Activated T-cell treated with anti-CD3 and anti-CD28 coated beads for 48 hours (primary cell): ENCODE results near the gene RPTOR.
A peak's percentile ranks its signal among the peaks of the same experiment; 100 is the strongest.
"Not testable (repeated sequence)": the region's sequence is repeated elsewhere in the genome, so short reads cannot be mapped to it uniquely, and the experiment has no call there.

Experiments used
- DNase-seq: peaks from one replicate; pipeline ENCODE4 v3.0.0-alpha.2; 2020; ENCODE audit warnings: low read depth

RPTOR gene

DNA sequence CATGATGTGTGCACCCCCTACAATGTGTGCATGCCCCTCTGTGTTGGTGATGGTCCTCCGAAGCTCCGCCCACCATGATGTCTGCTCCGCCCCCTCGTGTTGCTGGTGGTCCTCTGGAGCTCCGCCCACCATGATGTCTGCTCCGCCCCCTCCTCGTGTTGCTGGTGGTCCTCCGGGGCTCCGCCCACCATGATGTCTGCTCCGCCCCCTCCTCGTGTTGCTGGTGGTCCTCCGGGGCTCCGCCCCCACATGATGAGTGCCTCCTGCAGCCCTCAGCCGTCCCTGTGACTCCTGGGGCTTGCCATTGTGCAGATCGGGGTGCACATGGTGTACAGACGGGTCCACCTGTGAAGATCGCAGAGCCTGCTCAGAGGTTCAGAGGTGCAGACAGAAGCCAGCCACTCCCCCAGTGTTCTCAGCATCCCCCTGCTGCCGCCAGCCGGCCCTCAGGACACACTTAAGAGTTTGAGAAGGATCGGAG, 317.9 kb downstream of the RPTOR start:
- DNase-seq: no peak

DNA sequence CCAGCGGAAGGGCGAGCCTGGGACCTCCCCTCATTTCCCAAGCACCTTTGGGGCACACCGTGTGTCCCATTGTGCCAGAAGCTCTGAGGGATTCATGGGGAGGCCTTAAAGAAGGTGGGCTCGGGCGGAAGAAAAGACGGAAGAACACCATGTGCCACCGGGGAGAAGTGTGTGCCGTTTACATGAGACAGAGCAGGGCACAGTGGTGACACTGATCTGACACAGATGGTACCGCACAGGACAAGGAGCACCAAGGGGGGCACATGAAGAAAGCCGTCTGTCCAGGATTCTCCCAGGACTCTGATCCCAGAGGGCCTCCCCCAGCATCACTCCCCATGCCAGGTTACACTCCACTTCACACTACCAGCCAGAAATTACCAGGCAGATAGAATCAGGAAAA, 318.3 kb downstream of the RPTOR start:
- DNase-seq: no peak

DNA sequence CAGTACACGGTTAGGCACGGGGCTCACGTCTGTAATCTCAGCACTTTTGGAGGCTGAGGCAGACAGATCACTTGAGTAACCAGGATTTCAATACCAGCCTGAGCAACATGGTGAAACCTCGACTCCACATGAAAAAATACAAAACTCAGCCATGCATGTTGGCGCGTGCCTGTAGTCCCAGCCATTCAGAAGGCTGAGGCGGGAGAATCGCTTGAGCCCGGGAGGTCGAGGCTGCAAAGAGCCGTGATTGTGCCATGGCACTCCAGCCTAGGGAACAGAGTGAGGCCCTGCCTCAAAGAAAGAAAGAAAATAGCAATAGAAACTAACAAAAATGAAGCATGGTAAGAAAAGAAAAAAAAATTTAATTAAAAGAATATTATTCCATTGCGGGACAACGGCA, 319.0 kb downstream of the RPTOR start:
- DNase-seq: no peak

DNA sequence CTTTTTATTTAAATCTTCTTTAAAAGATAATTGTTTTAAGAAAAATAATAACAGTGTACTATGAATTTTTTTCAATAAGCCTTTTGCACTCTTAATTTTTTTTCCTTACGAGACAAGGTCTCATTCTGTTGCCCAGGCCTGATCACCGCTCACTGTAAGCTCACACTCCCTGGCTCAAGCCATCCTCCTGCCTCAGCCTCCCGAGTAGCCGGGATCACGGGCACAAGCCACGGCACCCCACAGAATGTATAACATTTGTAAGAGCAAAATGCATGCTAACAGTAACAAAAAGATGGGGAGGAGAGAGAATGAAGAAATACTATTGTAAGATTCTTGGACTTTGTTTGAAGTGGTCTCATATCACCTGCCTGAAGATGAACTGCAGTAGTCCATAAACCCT, 320.1 kb downstream of the RPTOR start:
- DNase-seq: no peak

DNA sequence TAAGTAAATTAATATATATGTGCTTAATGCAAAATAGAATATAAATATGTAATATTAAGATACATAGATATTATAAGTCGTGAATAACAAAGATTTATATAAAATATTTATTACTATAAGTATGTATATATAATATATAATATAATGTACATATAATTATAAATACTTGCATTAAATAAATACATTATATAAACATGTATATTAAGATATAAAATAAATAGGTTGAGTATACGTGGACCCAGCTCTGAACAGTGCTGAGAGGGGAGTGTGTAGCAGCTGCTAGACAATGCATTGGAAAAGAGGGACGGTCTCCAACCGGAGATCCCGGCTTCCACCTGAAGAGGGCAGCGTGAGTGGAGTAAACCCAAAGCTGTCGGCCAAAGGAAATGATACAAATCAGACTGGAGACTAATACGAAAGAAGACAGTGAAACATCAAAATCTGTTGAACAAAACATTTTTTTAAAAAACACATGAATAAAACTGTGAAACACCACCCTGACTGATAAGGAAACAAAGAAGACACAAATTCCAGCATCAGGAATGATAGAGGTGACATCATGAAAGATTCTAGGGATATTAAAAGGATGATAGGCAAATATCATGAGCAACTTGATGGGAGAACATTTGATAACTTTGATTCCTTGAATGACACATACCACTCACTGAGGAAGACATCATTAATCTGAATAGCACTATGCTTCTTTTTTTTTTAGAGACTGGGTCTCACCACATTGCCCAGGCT, 321.6 kb downstream of the RPTOR start:
- peak; percentile 69 for DNase-seq

DNA sequence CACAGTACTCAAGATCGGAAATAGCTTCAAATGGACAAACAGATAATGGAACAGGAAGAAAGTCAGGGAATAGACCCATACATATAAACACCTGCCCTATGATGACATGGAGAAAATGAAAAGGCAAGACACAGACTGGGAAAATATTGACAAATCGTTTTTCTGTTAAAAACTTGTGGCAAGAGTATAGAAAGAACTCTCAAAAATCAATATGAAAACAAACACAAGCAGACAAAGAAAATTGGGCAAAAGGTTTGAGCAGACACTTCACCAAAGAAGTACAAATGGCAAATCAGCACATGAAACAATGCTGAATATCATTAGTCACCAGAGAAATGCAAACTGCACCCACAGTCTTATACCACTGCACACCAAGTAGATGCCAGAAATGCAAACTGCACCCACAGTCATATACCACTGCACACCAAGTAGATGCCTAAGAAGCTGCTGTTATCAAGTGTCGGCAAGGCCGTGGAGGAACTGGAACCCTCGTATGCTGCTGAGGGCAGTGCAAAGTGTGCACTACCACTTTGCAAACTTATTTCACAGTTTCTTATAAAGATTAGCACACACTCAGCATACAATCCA, 323.5 kb downstream of the RPTOR start:
- DNase-seq: no peak

DNA sequence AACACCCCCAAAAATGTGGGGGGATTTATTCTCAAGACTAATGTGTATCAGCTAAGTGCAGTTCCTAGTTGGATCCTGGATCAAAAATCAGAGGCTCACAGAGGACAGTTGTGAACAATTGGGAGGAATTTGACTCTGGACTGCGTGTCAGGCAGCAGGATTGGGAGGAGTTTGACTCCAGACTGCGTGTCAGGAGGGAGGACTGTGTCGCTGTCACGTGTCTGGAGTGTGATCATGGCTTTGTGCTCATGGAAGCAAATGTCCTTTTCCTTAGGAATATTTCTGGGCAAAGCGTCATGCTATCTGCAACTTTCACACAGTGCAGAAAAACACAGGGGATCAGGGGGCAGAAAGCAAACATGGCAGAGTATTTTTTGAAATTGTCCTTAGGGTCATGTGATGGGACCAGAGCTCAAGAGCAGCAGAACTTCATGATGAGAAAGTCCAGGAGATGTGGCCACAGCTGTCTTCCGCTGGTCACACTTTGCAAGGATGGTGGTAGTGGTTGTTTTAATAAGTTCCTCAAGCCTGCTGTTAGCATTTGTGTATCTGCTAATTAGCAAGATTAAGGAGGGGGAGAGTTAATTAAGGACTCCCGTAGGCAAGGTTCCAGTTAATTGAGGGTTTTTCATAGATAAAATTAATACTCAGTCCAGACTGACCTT, 325.0 kb downstream of the RPTOR start:
- no peak for DNase-seq

DNA sequence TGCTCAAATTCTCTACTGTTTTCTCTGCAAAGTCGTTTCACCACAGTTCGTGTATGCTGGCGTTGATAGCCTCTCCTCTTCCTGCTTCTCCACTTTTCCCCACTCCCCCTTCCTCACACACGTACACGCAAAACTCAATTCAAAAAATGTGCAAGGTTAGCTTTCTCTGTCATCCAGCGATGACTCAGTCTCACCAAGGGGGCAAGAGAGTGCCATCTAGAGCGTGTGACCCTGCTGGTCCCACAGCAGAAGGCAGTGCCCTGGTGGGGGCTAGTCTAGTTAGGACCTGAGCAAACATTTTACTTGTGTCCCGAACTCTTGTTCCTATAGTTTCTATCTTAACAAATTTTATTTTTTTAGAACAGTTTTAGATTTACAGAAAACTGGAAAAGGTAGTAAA, 325.8 kb downstream of the RPTOR start:
- DNase-seq: no peak

DNA sequence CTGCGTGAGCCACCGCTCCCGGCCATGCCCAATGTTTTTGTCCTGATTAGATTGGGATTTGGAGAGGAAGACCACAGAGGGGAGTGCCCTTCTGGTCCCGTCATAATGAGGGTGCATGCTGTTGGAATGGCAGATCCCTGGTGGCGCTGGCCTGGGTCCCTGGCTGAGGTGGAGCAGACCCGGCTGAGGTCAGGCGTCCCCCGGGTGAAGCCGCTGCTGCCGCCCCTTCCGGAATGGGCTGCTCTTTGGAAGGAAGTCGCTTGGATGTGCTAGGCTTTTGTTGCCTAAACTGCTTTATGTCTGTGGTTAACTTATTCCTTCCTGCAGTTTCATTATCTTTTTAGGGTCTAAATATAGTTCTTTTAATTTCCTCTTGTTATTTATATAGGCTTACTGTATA, 326.7 kb downstream of the RPTOR start:
- no peak for DNase-seq

DNA sequence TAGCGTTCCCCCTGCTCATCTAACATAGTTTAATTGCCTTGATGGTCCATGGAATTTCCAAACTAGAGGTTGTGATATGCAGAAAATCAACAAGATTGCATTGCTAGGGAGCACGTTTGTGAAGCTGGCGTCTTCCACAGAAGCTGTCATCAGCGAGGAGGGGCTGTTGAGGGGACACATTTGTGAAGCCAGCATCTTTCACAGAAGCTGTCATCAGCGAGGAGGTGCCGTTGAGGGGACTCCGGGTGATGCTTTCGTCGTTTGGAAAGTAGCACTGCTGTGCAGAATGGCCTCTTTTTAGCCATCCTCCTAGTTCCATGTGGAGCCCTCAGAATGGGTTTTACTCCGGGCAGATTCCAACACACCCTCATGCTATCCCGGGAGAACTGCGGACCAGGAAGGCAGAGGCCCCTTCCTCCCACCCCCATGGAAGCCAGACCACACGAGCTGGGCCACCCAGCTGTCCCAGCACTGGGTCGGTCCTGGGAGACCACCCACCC, 327.4 kb downstream of the RPTOR start:
- no peak for DNase-seq

DNA sequence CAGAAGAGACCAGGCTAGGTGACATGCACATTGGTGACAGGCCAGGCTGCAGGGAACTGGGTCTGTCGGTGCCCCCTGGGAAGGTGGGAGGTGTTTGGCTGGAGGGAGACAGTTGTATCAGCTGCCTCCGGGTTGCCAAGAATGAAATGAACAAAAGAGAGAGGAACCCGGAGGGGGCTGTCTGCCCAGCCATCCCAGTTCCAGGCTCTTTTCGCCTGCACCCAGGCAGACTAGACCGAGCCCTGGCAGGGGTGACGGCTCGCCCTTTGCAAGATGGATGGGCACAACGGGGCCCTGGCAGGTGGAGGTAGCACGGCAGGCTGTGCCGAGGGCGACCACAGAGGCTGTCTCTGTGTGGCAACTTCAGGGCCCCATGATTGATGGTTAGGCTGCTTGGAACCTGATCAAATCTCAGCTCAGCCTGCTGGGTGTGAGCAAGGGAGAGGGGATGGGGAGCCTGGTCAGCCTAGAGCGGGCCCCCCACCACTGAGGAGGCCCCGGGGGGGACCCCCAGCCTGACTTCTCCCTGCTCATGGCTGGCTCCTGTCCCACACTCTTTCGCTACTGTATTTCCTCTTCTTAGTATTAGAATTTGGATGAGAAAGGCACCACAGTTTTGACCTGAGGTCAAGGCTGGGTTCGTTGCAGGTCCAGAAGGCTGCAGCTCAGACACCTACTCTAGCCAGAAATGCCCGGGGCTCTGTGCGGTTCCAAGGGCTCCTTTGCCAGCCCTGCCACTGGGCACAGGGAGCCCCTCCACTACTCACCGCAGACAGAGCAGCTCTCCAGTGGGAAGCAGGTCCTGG, 328.1 kb downstream of the RPTOR start:
- no peak for DNase-seq

DNA sequence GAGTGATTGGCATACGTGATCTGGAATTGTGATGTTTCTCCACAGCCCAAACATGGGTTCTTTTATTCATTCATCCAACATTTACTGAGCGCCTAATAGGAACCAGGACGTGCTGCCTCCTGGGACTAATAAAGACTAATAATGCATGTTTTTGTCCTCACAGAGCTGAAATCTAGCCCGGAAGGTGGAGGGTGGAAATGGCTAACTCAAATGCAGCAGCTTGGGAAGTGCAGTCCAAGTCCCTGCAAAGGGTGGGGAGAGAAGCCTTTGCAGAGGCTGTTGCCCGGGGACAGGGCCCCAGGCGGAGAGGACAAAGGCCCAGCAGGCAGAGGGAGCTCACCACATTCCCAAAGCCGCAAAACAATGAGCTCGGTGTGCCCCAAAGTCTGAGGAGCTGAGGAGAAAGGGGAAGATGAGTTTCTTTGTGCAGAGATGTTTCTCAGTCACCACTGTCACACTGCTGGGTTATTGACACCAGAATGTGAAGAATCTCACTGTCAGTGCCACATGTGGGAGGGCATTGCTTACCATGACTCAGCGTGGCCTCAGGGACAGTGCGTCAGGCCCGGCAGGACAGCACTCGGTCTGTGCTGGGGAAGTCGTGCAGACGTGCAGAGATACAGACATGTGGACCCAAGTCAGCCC, 328.8 kb downstream of the RPTOR start:
- no peak for DNase-seq

DNA sequence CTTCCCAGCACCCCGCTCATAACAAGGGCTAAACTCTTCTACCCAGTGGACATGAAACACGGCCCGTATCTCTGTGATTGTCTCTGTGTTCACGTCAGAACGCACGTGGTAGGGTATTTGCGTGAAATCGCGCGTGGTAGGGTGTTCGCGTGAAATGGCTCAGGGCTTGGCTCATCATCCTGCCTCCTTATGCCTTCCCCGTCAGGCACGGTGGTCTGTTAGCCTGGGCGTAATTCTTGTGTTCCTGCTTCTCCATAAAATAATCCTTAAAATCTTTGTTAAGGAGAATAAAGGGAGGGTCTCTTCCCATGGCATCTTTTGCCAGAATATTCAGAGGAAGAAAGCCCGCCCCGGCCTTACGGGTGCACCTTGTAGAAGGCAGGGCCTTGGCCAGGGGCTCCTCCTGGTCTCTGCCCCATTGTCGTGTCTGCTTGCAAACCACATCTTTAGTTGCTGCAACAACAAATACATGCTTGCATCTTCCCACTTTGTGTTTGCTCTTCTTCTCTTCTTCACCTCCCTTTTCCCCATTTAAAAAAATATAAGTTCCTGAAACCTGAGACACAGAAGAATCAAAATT, 330.3 kb downstream of the RPTOR start:
- no peak for DNase-seq

DNA sequence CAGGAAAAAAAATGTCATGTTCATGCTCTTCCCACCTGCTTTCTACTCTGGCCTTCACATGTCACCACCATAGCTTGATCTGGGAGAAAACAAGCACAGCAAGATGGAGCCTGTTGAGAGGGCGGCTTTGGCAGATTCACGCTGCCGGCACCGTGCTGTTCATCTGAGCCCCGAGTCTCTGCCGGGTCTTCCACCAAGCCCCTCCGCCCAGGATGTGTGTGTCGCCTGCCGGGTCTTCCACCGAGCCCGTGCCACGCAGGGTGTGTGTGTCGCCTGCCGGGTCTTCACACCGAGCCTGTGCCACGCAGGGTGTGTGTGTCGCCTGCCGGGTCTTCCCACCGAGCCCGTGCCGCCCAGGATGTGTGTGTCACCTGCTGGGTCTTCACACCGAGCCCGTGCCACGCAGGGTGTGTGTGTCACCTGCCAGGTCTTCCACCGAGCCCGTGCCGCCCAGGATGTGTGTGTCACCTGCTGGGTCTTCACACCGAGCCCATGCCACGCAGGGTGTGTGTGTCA, 330.9 kb downstream of the RPTOR start:
- not testable (repeated sequence) for DNase-seq

DNA sequence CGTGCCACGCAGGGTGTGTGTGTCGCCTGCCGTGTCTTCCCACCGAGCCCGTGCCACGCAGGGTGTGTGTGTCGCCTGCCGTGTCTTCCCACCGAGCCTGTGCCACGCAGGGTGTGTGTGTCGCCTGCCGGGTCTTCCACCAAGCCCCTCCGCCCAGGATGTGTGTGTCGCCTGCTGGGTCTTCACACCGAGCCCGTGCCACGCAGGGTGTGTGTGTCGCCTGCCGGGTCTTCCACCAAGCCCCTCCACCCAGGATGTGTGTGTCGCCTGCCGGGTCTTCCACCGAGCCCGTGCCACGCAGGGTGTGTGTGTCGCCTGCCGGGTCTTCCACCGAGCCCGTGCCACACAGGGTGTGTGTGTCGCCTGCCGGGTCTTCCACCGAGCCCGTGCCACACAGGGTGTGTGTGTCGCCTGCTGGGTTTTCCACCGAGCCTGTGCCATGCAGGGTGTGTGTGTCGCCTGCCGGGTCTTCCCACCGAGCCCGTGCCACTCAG, 331.9 kb downstream of the RPTOR start:
- DNase-seq: not testable (repeated sequence)

DNA sequence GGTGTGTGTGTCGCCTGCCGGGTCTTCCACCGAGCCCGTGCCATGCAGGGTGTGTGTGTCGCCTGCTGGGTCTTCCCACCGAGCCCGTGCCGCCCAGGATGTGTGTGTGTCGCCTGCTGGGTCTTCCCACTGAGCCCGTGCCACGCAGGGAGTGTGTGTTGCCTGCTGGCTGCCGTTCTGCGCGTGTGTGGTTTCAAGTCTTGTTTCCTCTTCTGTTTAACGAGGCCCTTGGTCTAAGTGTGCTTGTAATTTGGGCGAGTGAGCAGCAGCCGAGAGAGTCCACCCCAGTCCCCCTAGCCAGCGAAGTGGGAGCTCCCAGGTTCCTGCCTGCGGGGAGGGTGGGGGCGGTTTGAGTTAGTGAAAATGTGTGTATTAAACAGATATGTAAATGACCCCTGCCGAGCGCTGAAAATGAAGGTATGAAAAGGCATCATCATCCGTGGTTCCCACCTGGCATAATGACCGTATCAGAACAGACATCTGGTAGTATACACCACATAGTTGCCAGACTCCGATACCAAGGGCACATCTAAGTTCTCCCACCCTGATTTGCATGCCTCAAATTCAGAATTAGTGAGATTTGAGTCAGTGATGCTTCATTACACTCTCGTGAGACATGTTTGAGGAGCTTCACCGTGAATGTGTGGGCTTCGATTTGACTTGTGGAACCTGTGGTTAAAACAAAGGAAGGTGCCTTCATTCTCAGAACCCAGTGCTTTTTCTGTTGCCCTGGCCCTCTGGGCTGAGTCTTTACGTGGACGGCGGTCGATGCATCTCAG, 332.5 kb downstream of the RPTOR start:
- peak; percentile 74 for DNase-seq

DNA sequence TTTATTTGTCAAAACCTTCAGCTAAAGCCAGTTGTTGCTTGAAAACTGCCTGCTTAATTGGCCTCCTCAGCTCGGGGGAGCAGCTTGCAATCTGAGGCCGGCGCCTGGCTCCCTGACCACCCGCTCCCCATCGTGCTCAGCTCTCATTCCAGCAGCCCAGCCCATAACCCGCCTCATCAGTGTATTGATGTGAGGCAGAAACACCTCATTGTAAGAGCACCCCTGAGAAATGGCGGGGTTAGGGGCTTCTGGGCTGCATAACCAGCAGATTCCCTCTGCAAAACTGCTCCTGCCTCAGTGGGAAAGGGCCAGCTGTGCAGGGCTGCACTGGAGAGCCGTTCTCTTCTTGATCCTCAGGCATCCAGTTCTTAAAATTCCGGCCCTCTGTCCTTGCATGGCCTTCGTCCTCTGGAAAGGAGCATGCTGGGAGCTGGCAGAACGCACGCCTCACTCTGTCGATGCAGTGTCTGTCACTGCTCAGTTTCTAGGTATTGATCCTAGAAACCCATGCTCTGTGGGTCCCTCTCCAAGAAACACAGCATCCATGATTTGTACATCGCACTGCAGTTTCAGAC, 333.2 kb downstream of the RPTOR start:
- DNase-seq: no peak

DNA sequence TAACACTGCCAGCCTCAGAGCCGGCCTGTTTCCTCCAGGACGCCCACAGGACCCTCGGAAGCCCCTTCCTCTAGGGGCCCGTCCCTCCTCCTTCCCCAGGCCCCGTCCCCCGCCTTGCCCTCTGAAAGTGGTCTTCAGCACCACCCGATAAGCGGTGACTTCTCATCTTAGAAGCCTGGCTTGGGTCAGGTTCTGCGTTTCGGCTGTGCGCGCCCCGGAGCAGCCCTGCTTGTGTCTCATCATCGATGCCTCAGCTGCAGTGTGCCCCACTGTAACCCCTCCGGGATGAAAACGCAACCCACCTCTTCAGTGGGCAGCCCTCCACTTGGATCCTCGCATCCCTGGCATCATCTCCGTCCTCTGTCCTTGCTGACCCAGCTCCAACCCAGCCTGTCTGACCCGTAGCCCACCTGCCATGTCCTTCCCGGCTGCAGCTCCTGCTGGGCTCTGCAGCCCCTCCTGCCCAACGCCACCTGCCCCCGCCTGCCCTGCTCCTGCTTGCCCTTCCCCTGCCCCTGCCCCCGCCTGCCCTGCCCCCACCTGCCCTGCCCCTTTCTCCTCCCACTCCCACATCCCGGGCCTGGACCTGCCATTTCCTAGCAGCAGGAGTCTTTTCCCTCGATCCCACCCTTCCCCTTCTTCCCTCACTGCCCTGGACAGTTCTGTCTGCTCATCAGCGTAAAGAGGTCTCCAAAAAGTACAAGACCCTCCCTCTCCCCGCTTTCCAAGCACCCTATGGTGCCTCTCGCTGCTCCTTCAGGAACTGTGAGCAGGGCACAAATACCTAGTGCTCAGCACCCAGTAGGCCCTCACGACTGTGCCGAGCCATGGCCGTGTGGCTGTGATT, 334.5 kb downstream of the RPTOR start:
- no peak for DNase-seq
